ENCODE results near the gene PPIP5K2. TPM values are rescaled to one million over a fixed set of nuclear protein-coding genes. Genes with fewer than 3 reads are reported as not detected.

Gene PPIP5K2
- total and polyA plus RNA-seq, 2 of the 8 experiments (the other 6 are each of a cell fraction or from before 2014, with no cell fraction given): 14.8 to 46.6 TPM

DNA sequence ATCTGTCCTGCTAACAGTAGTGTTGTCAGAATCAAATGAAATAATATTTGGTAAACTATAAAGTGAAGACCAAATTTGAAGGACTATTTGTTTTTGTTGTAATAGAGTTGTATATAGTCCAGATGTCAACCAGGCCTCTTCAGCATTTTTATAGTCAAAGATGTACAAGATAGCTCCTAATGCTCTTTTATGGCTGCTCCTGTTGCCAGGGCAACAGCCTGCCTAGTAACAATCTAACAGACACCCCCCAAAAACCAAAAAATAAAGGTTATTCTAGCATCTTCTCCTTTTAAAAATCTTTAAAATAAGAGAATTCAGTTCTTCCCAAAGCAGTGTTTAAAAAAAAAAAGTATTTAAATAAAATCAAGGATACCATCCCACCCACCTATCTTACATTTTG is 89.0 kb downstream of the PPIP5K2 start (continued):
- TF ChIP-seq SP4 (IDR thresholded peaks at IDR 0.05; ENCODE audit: low read length) (no peak), CTBP2 (IDR thresholded peaks at IDR 0.05; ENCODE audit: borderline replicate concordance, insufficient read depth, insufficient read length, low read length) (no peak), NANOG (IDR thresholded peaks at IDR 0.05; ENCODE audit: insufficient read depth, low read depth, low read length, poor library complexity, severe bottlenecking) (no peak), SP1 (IDR thresholded peaks at IDR 0.05; ENCODE audit: low read depth, low read length) (no peak)

Measured in H1 (cell line).